HCEC 1CT (cell line): ENCODE measurements around the gene G6PC3.
A peak's percentile ranks its signal among the peaks of the same experiment; 100 is the strongest.
"Not testable (repeated sequence)": the region's sequence is repeated elsewhere in the genome, so short reads cannot be mapped to it uniquely, and the experiment has no call there.

Experiments used
- DNase-seq: peaks from one replicate; pipeline ENCODE4 v3.0.0-alpha.2; 2017

The G6PC3 gene

GRCh38 chr17:44110823-44111633 is 40.5 kb downstream of the G6PC3 start:
- DNase-seq, result peak; percentile 88

- no peak for DNase-seq
Observed at GRCh38 chr17:44111777-44112176, 41.2 kb downstream of the G6PC3 start.

- no peak for DNase-seq
Observed at GRCh38 chr17:44112284-44113280, 42.0 kb downstream of the G6PC3 start.

GRCh38 chr17:44113382-44113781 is 42.8 kb downstream of the G6PC3 start:
- no peak for DNase-seq

- no peak for DNase-seq
Observed at GRCh38 chr17:44113868-44114840, 43.6 kb downstream of the G6PC3 start.

GRCh38 chr17:44115585-44116415 is 45.3 kb downstream of the G6PC3 start:
- peak; percentile 46 for DNase-seq

GRCh38 chr17:44117351-44117750 is 46.8 kb downstream of the G6PC3 start:
- DNase-seq, result no peak

GRCh38 chr17:44118427-44119050 is 48.0 kb downstream of the G6PC3 start:
- no peak for DNase-seq

- no peak for DNase-seq
Observed at GRCh38 chr17:44119062-44119461, 48.5 kb downstream of the G6PC3 start.

GRCh38 chr17:44119798-44120197 is 49.3 kb downstream of the G6PC3 start:
- DNase-seq, result no peak

- DNase-seq, result not testable (repeated sequence)
Observed at GRCh38 chr17:44120281-44120680, 49.7 kb downstream of the G6PC3 start.

- no peak for DNase-seq
Observed at GRCh38 chr17:44120851-44121605, 50.5 kb downstream of the G6PC3 start.

GRCh38 chr17:44121997-44122815 is 51.7 kb downstream of the G6PC3 start:
- no peak for DNase-seq

- no peak for DNase-seq
Observed at GRCh38 chr17:44122816-44123355, 52.4 kb downstream of the G6PC3 start.

- peak; percentile 91 for DNase-seq
Observed at GRCh38 chr17:44123356-44124117, 53.0 kb downstream of the G6PC3 start, which contains the start of gene HDAC5. TSS of gene HDAC5 (minus strand) at chr17:44123641. CDS start at chr17:44117515, 6,126 bp downstream.

- DNase-seq, result no peak
Observed at GRCh38 chr17:44124118-44124438, 53.5 kb downstream of the G6PC3 start.
